ENCODE results near the gene DYNC2I2.
A peak's percentile ranks its signal among the peaks of the same experiment; 100 is the strongest.

The DYNC2I2 gene

GRCh38 chr9:128636024-128636390, 20.6 kb downstream of the DYNC2I2 start:
- DNase-seq (ENCODE audit: low read depth) = peak; percentile 29

- DNase-seq (ENCODE audit: low read depth) = peak; percentile 98
These were observed 21.2 kb downstream of the DYNC2I2 start for GRCh38 chr9:128635266-128636023.

- DNase-seq (ENCODE audit: low read depth) = no peak
These were observed 21.9 kb downstream of the DYNC2I2 start for GRCh38 chr9:128634651-128635262.

- no peak for DNase-seq (ENCODE audit: low read depth)
These were observed 22.5 kb downstream of the DYNC2I2 start for GRCh38 chr9:128634111-128634510.

- DNase-seq (ENCODE audit: low read depth) = no peak
These were observed 23.0 kb downstream of the DYNC2I2 start for GRCh38 chr9:128633601-128634000.

- DNase-seq (ENCODE audit: low read depth) = no peak
These were observed 23.6 kb downstream of the DYNC2I2 start for GRCh38 chr9:128633057-128633456.

GRCh38 chr9:128632486-128632885, 24.2 kb downstream of the DYNC2I2 start:
- no peak for DNase-seq (ENCODE audit: low read depth)

GRCh38 chr9:128632066-128632465, 24.6 kb downstream of the DYNC2I2 start:
- no peak for DNase-seq (ENCODE audit: low read depth)

GRCh38 chr9:128631636-128632035, 25.0 kb downstream of the DYNC2I2 start:
- DNase-seq (ENCODE audit: low read depth) = no peak

- peak; percentile 17 for DNase-seq (ENCODE audit: low read depth)
These were observed 26.6 kb downstream of the DYNC2I2 start for GRCh38 chr9:128629852-128630545.

GRCh38 chr9:128629136-128629535, 27.5 kb downstream of the DYNC2I2 start:
- no peak for DNase-seq (ENCODE audit: low read depth)

- peak; percentile 32 for DNase-seq (ENCODE audit: low read depth)
These were observed 28.1 kb downstream of the DYNC2I2 start for GRCh38 chr9:128628471-128629048.

GRCh38 chr9:128627906-128628305, 28.7 kb downstream of the DYNC2I2 start:
- no peak for DNase-seq (ENCODE audit: low read depth)

- no peak for DNase-seq (ENCODE audit: low read depth)
These were observed 29.4 kb downstream of the DYNC2I2 start for GRCh38 chr9:128627127-128627715.

GRCh38 chr9:128626181-128626580, 30.5 kb downstream of the DYNC2I2 start:
- no peak for DNase-seq (ENCODE audit: low read depth)

- no peak for DNase-seq (ENCODE audit: low read depth)
These were observed 31.1 kb downstream of the DYNC2I2 start for GRCh38 chr9:128625391-128626146.

- no peak for DNase-seq (ENCODE audit: low read depth)
These were observed 32.1 kb downstream of the DYNC2I2 start for GRCh38 chr9:128624566-128624965.

- no peak for DNase-seq (ENCODE audit: low read depth)
These were observed 34.8 kb downstream of the DYNC2I2 start for GRCh38 chr9:128621730-128622455.

GRCh38 chr9:128619779-128620178, 36.9 kb downstream of the DYNC2I2 start:
- no peak for DNase-seq (ENCODE audit: low read depth)

GRCh38 chr9:128619127-128619526, 37.5 kb downstream of the DYNC2I2 start:
- DNase-seq (ENCODE audit: low read depth) = no peak

GRCh38 chr9:128617943-128618342, 38.7 kb downstream of the DYNC2I2 start:
- DNase-seq (ENCODE audit: low read depth) = no peak
